Middle frontal gyrus (tissue), 1 donor: ENCODE measurements around the gene FIG4.
A peak's percentile ranks its signal among the peaks of the same experiment; 100 is the strongest.
"Not testable (repeated sequence)": the region's sequence is repeated elsewhere in the genome, so short reads cannot be mapped to it uniquely, and the experiment has no call there.

Experiments used
- DNase-seq: peaks from one replicate; pipeline ENCODE4 v3.0.0-alpha.2; 2015; ENCODE audit warnings: low spot score; ENCODE audit errors: extremely low spot score

Gene FIG4

GRCh38 chr6:109701774-109702173 lies 10.7 kb downstream of the FIG4 start:
- no peak for DNase-seq

GRCh38 chr6:109702791-109703190 lies 11.7 kb downstream of the FIG4 start:
- no peak for DNase-seq

GRCh38 chr6:109705258-109705657 lies 14.2 kb downstream of the FIG4 start:
- DNase-seq = peak; percentile 82

GRCh38 chr6:109706513-109706912 lies 15.4 kb downstream of the FIG4 start:
- no peak for DNase-seq

DNA sequence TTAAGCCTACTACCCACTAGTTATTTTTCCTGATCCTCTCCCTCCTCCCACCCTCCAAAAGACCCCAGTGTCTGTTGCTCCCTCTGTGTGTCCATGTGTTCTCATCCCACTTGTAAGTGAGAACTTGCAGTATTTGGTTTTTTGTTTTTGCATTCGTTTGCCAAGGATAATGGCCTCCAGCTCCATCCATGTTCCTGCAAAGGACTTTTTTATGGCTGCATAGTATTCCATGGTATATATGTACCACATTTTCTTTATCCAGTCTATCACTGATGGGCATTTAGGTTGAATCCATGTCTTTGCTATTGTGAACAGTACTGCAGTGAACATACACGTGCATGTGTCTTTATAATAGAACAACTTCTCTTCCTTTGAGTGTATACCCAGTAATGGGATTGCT lies 17.0 kb downstream of the FIG4 start:
- DNase-seq = not testable (repeated sequence)

- no peak for DNase-seq
Observed at GRCh38 chr6:109713097-109713496, 22.0 kb downstream of the FIG4 start.

- no peak for DNase-seq
Observed at GRCh38 chr6:109714166-109714565, 23.1 kb downstream of the FIG4 start.

DNA sequence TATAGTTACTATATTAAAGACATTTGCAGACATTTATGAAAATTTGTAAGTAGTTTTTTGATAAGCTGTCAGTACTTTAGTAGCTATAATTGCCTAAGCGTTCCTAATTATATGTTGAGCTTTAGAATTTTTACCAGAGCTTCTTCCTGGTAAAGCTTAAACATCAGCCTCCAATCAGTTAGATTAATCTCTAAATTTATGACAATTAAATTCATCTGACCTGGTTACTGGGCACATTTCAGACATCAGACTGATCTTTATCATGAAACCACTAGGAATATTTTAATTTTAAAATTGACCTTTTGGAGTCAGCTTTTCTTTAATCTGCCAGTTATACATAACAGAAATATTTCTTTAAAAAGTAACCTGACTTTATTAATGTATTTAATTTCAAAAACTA lies 23.5 kb downstream of the FIG4 start:
- DNase-seq = no peak

DNA sequence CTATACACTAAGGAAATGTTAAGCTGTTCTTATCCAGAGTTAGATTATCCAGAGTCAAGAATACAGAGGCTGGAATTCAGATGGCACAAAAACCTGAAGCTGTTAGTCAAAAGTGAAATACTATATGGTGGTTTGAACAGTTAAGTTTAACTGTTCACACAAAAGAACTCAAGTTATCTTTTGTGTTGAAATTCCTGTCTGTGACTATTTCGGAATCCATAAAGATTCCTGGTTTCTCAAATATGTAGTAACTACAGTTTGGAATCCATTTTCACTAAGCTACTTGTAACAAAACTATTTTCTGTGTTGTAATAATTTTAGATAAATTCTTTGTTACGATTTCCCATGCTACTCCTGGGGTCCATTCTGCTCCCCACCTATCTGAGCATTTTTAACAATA lies 24.5 kb downstream of the FIG4 start:
- DNase-seq = no peak

DNA sequence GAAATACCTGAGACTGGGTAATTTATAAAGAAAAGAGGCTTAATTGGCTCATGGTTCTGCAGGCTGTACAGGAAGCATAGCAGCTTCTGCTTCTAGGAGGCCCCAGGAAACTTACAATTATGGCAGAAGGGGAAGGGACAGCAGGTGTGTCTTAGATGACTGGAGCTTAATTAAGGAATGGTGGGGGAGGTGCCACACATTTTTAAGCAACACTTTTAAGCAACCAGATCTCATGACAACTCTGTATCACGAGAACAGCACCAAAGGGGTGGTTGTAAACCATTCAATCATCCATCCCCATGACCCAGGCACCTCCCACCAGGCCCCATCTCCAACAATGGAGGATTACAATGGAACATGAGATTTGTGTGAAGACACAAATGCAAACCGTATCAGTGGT lies 26.9 kb downstream of the FIG4 start:
- no peak for DNase-seq

DNA sequence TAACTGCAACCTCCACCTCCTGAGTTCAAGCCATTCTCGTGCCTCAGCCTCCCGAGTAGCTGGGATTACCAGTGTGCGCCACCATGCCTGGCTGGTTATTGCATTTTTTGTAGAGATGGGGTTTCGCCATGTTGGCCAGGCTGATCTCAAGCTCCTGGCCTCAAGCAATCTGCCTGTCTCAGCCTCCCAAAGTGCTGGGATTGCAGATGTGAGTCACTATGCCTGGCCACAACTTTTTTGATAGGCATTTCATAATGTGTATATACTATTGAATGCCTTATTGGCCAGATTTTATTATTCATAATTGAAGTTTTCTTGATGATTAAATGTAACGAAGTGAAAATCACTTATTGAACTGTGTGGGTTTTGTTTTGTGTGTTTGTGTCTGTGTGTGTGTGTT lies 27.9 kb downstream of the FIG4 start:
- no peak for DNase-seq

DNA sequence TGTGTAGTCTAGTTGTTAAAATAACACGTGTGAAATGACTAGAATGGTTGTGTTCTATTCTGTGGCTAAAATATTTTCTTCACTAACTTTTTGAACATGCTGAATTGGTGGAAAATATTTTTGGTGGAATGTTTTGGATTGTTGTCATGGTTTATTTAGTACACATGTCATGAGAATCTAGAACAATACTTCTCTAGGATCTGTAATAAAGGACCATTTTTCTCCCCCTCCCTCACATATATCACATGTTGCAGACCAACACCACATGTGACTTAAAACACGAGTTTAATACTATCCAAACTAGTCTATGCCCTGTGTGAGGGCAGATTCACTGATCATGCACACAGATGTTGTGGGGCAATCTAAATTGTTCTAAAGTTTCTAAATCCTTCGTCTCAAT lies 29.2 kb downstream of the FIG4 start:
- no peak for DNase-seq

DNA sequence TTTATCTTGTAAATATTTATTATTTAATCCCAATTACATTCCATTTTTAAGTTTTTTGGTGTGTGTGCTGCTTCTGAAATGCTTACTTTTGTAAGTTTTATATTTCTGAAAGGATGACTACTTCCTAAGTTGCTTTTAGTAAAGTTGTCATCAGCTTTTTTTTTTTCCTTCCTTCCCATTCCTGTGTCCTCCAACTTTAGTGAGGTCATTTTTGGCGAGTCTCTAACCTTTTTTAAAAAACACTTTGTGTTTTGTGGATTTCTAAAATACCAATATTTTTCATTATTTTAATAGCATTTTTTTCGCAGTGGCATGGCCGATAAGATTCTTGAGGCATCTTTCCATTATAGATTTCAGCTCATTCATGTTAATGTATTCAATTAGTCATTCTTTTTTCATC lies 30.9 kb downstream of the FIG4 start:
- no peak for DNase-seq

- no peak for DNase-seq
Observed at GRCh38 chr6:109722564-109723254, 31.6 kb downstream of the FIG4 start.

- not testable (repeated sequence) for DNase-seq
Observed at GRCh38 chr6:109725250-109725649, 34.2 kb downstream of the FIG4 start.

GRCh38 chr6:109736273-109737025 lies 45.4 kb downstream of the FIG4 start:
- no peak for DNase-seq

GRCh38 chr6:109738255-109738654 lies 47.2 kb downstream of the FIG4 start:
- DNase-seq = no peak

- no peak for DNase-seq
Observed at GRCh38 chr6:109738667-109739066, 47.6 kb downstream of the FIG4 start.

DNA sequence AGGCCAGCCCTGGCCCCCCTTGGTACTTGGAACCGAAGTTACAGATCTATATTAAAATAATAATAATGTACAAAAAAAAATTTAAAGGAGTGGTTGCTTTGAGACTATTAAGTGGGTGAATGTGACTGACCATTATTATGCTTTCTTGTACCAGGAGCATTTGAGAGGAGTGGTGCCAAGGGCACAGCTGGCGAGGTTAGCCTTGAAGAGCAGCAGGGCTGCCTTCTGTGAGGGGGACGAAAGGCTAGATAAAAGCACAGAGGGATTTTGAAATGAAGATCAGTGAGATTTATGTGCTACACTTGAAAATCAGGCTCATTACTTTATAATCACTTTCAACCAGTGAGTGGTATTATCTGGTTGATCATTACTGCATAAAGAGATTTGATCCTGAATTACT lies 48.6 kb downstream of the FIG4 start:
- DNase-seq = no peak

DNA sequence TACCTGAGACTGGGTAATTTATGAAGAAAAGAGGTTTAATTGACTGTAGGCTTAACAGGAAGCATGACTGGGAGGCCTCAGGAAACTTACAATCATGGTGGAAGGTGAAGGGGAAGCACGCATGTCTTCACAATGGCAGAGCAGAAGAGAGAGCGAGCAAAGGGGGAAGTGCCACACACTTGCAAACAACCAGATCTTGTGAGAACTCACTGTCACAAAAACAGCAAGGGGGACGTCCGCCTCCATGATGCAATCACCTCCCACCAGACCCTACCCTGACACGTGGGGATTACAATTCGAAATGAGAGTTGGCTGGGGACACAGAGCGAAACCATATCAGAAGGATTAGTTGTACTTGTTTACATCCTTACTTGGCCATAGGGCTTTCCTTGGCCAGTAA lies 49.7 kb downstream of the FIG4 start:
- DNase-seq = no peak

GRCh38 chr6:109743739-109744138 lies 52.6 kb downstream of the FIG4 start:
- no peak for DNase-seq

- DNase-seq = not testable (repeated sequence)
Observed at GRCh38 chr6:109744779-109745178, 53.7 kb downstream of the FIG4 start.

GRCh38 chr6:109747221-109747620 lies 56.1 kb downstream of the FIG4 start:
- DNase-seq = no peak
